GM23338 (cell line): ENCODE data around the gene TMUB1. TPM values are rescaled to one million over a fixed set of nuclear protein-coding genes. Genes with fewer than 3 reads are reported as not detected.

ENCODE experiments used
- ATAC-seq: fragments of 200-7000 bp; cut with Tn5 transposase; 3 replicates; pipeline ENCODE4 v1.9.1; 2020
- DNase-seq: peaks from one replicate; pipeline ENCODE4 v3.0.0-alpha.2; 2015; ENCODE audit warnings: low spot score
- H2AFZ ChIP-seq: fragments of 200-600 bp; sonication (generic); 2 replicates; pipeline ENCODE4 v1.8.0; 2016; ENCODE audit warnings: antibody characterized with exemption, mild to moderate bottlenecking, moderate library complexity
- H3F3A ChIP-seq: fragments of 200-600 bp; sonication (generic); replicated peaks from 2 replicates; pipeline ENCODE4 v1.8.0; 2017; ENCODE audit warnings: antibody characterized with exemption, mixed run types, low read depth
- H3K27ac ChIP-seq: fragments of 200-600 bp; sonication (generic); 2 replicates; pipeline ENCODE4 v1.6.1; 2016; ENCODE audit warnings: low read depth
- H3K27me3 ChIP-seq: fragments of 200-600 bp; sonication (generic); 2 replicates; pipeline ENCODE4 v1.8.0; 2016; ENCODE audit warnings: mild to moderate bottlenecking, mixed run types, moderate library complexity; ENCODE audit not compliant: insufficient read depth
- H3K36me3 ChIP-seq: fragments of 200-600 bp; sonication (generic); 2 replicates; pipeline ENCODE4 v1.8.0; 2016; ENCODE audit warnings: mild to moderate bottlenecking; ENCODE audit not compliant: insufficient read depth
- H3K4me1 ChIP-seq: fragments of 200-600 bp; sonication (generic); 2 replicates; pipeline ENCODE4 v1.8.0; 2016; ENCODE audit warnings: mild to moderate bottlenecking, moderate library complexity; ENCODE audit not compliant: insufficient read depth
- H3K4me2 ChIP-seq: fragments of 200-600 bp; sonication (generic); 2 replicates; pipeline ENCODE4 v1.7.1; 2017; ENCODE audit warnings: mixed run types
- H3K4me3 ChIP-seq: fragments of 200-600 bp; sonication (generic); 2 replicates; pipeline ENCODE4 v1.6.1; 2016; ENCODE audit warnings: mixed run types
- H3K79me2 ChIP-seq: fragments of 200-600 bp; sonication (generic); replicated peaks from 2 replicates; pipeline ENCODE4 v1.8.0; 2017; ENCODE audit warnings: mild to moderate bottlenecking; ENCODE audit not compliant: insufficient read depth
- H3K9me2 ChIP-seq: fragments of 200-600 bp; sonication (generic); 2 replicates; pipeline ENCODE4 v1.8.0; 2017; ENCODE audit not compliant: insufficient read depth
- H4K20me1 ChIP-seq: fragments of 200-600 bp; sonication (generic); replicated peaks from 2 replicates; pipeline ENCODE4 v1.8.0; 2017; ENCODE audit warnings: mild to moderate bottlenecking; ENCODE audit not compliant: insufficient read depth
- H3K27ac Mint-ChIP-seq: 2 replicates; pipeline ENCODE4 v1.8.0; 2020; ENCODE audit warnings: inconsistent platforms, mild to moderate bottlenecking, moderate library complexity, mixed read lengths
- H3K27me3 Mint-ChIP-seq: 3 replicates; pipeline ENCODE4 v1.8.0; 2022; ENCODE audit warnings: low read depth, mild to moderate bottlenecking, moderate library complexity, mixed read lengths, inconsistent platforms; ENCODE audit not compliant: insufficient read depth, poor library complexity
- H3K36me3 Mint-ChIP-seq: 3 replicates; pipeline ENCODE4 v1.8.0; 2021; ENCODE audit warnings: low read depth, mild to moderate bottlenecking, inconsistent platforms, moderate library complexity, mixed read lengths
- H3K4me1 Mint-ChIP-seq: 3 replicates; pipeline ENCODE4 v1.8.0; 2020; ENCODE audit warnings: mild to moderate bottlenecking, inconsistent platforms, mixed read lengths
- H3K4me3 Mint-ChIP-seq: 3 replicates; pipeline ENCODE4 v1.8.0; 2021; ENCODE audit warnings: moderate library complexity, mild to moderate bottlenecking, inconsistent platforms, mixed read lengths
- H3K9me3 Mint-ChIP-seq: 3 replicates; pipeline ENCODE4 v1.8.0; 2020; ENCODE audit warnings: moderate library complexity, mild to moderate bottlenecking, inconsistent platforms, mixed read lengths
- CREB1 ChIP-seq: fragments of 250-450 bp; sonication (Bioruptor Pico); IDR thresholded peaks from 2 replicates; pipeline ENCODE4 v1.5.0; 2020; ENCODE audit warnings: low read depth, mild to moderate bottlenecking, moderate library complexity
- CTCF ChIP-seq, 2 experiments: fragments of 200-600 bp in 1 of 2; sonication (generic) in 1 of 2; conservative IDR thresholded peaks; 2 replicates each; pipeline versions ENCODE4 v1.5.1 to v1.6.1; 2016 to 2017; ENCODE audit warnings: antibody characterized with exemption in 2 of 2, low read depth in 2 of 2, mild to moderate bottlenecking in 2 of 2, moderate library complexity in 1 of 2
- ETS1 ChIP-seq: IDR thresholded peaks from 2 replicates; pipeline ENCODE4 v1.6.1; 2016; ENCODE audit warnings: antibody characterized with exemption
- EZH2 ChIP-seq: fragments of 200-600 bp; sonication (generic); IDR thresholded peaks from one replicate; pipeline ENCODE4 v1.8.0; 2017; ENCODE audit warnings: antibody characterized with exemption, mild to moderate bottlenecking, low read depth; ENCODE audit not compliant: unreplicated experiment
- EZH2phosphoT487 ChIP-seq: fragments of 200-600 bp; sonication (generic); IDR thresholded peaks from one replicate; pipeline ENCODE4 v1.8.1; 2018; ENCODE audit warnings: antibody characterized with exemption; ENCODE audit not compliant: unreplicated experiment
- JUNB ChIP-seq: IDR thresholded peaks from one replicate; pipeline ENCODE4 v1.6.1; 2016; ENCODE audit warnings: antibody characterized with exemption; ENCODE audit not compliant: unreplicated experiment
- NANOG ChIP-seq: IDR thresholded peaks from 2 replicates; pipeline ENCODE4 v1.6.1; 2016; ENCODE audit warnings: antibody characterized with exemption, borderline replicate concordance
- POLR2AphosphoS5 ChIP-seq: IDR thresholded peaks from 2 replicates; pipeline ENCODE4 v1.6.1; 2016; ENCODE audit warnings: antibody characterized with exemption, low read depth
- REST ChIP-seq: IDR thresholded peaks from one replicate; pipeline ENCODE4 v1.6.1; 2018; ENCODE audit warnings: antibody characterized with exemption; ENCODE audit not compliant: unreplicated experiment
- STAT1 ChIP-seq: IDR thresholded peaks from one replicate; pipeline ENCODE4 v1.6.1; 2016; ENCODE audit warnings: antibody characterized with exemption; ENCODE audit not compliant: unreplicated experiment
- ZNF114 ChIP-seq: fragments of 250-450 bp; sonication (Bioruptor Pico); IDR thresholded peaks from 2 replicates; pipeline ENCODE4 v1.5.0; 2020; ENCODE audit warnings: mild to moderate bottlenecking, moderate library complexity
- ZNF331 ChIP-seq: fragments of 250-450 bp; sonication (Bioruptor Pico); IDR thresholded peaks from 2 replicates; pipeline ENCODE4 v1.5.0; 2020; ENCODE audit warnings: low read depth, mild to moderate bottlenecking, moderate library complexity
- polyA plus RNA-seq: library from polyadenylated mRNA; unstranded; fragments of >200 nt; fragmentation: Nextera tagmentation; extraction: Ambion mirVana; gene quantifications from 2 replicates; pipeline ENCODE4 v1.2.1, GENCODE V29; 2016
- total RNA-seq: library from RNA; depleted of rRNA; stranded (reverse); fragments of >200 nt; shearing (Covaris generic); gene quantifications from 2 replicates; pipeline ENCODE4 v1.2.3, GENCODE V29; 2014

The TMUB1 gene
- total and polyA plus RNA-seq, 2 experiments from 2014 or later, result 47.6 to 61.1 TPM

GRCh38 chr7:151115836-151116418 is 32.6 kb upstream of the TMUB1 start (continued):
- TF ChIP-seq CTCF (conservative IDR thresholded peaks at IDR 0.05; ENCODE audit: low read depth in 2 of 2) (no peak), ETS1 (no peak), EZH2phosphoT487 (no peak)

- Histone ChIP-seq H3K27me3 (peaks cover 25% of the 10 kb centered on the region), H4K20me1 (peaks cover 47% of the 10 kb centered on the region), H3K79me2 (peaks cover 13% of the 10 kb centered on the region), H3K4me3 (peak overlapping the region; percentile 57), H3K4me2 (peak overlapping the region; percentile 81), H3K4me1 (peaks cover 18% of the 10 kb centered on the region), H3K9me2 (no peaks in the 10 kb centered on the region), H3K36me3 (no peaks in the 10 kb centered on the region), H2AFZ (no peak overlapping the region), H3F3A (peaks cover 10% of the 10 kb centered on the region), H3K27ac (no peak overlapping the region)
- Mint-ChIP-seq H3K9me3 (no peaks in the 10 kb centered on the region), H3K4me3 (peak overlapping the region; percentile 72), H3K4me1 (peaks cover 25% of the 10 kb centered on the region), H3K27me3 (peaks cover 21% of the 10 kb centered on the region), H3K36me3 (peaks cover 12% of the 10 kb centered on the region), H3K27ac (no peak overlapping the region)
- ATAC-seq (peak; percentile 13), DNase-seq (peak; percentile 62)
- no peak for TF ChIP-seq JUNB
- TF ChIP-seq REST, result no peak
- TF ChIP-seq EZH2, result no peak
- TF ChIP-seq CREB1 (CRISPR knock-in tag), result no peak
- no peak for TF ChIP-seq ZNF114 (CRISPR knock-in tag)
- TF ChIP-seq ZNF331, result no peak
- TF ChIP-seq EZH2phosphoT487, result no peak
- TF ChIP-seq ETS1, result no peak
- TF ChIP-seq CTCF (conservative IDR thresholded peaks at IDR 0.05; ENCODE audit: low read depth in 2 of 2), result no peak; a peak in 1 of 4 replicates
- TF ChIP-seq POLR2AphosphoS5, result no peak
- TF ChIP-seq STAT1, result no peak
- no peak for TF ChIP-seq NANOG
Observed at GRCh38 chr7:151115121-151115835, 32.0 kb upstream of the TMUB1 start.
